Measurements from ENCODE around the gene CDH24. TPM values are rescaled to one million over a fixed set of nuclear protein-coding genes. Genes with fewer than 3 reads are reported as not detected.
A peak's percentile ranks its signal among the peaks of the same experiment; 100 is the strongest.

CDH24 gene
- total RNA-seq, 1 experiment from 2014 or later, result 5.0 TPM

GRCh38 chr14:23101986-23102625, 44.8 kb upstream of the CDH24 start:
- Mint-ChIP-seq H3K27me3 (ENCODE audit: unreplicated experiment) (peaks cover 35% of the 10 kb centered on the region), H3K36me3 (ENCODE audit: insufficient read depth, unreplicated experiment) (peaks cover 14% of the 10 kb centered on the region), H3K4me3 (ENCODE audit: low read depth, unreplicated experiment) (no peak overlapping the region), H3K9me3 (ENCODE audit: low read depth, unreplicated experiment) (no peaks in the 10 kb centered on the region), H3K27ac (ENCODE audit: unreplicated experiment) (peak overlapping the region; percentile 30), H3K4me1 (ENCODE audit: low read depth, unreplicated experiment) (no peaks in the 10 kb centered on the region)
- TF ChIP-seq, protein P1, sequence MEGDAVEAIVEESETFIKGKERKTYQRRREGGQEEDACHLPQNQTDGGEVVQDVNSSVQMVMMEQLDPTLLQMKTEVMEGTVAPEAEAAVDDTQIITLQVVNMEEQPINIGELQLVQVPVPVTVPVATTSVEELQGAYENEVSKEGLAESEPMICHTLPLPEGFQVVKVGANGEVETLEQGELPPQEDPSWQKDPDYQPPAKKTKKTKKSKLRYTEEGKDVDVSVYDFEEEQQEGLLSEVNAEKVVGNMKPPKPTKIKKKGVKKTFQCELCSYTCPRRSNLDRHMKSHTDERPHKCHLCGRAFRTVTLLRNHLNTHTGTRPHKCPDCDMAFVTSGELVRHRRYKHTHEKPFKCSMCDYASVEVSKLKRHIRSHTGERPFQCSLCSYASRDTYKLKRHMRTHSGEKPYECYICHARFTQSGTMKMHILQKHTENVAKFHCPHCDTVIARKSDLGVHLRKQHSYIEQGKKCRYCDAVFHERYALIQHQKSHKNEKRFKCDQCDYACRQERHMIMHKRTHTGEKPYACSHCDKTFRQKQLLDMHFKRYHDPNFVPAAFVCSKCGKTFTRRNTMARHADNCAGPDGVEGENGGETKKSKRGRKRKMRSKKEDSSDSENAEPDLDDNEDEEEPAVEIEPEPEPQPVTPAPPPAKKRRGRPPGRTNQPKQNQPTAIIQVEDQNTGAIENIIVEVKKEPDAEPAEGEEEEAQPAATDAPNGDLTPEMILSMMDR (IDR thresholded peaks at IDR 0.05; ENCODE audit: unreplicated experiment), result no peak
- CTCF ChIA-PET, result no interaction called here
- intact Hi-C loops (cut with micrococcal nuclease; ENCODE audit: unreplicated experiment), result no loop called here
- no peak for DNase-seq
- BruUV-seq (replicated peaks), result no TSS peak

DNA sequence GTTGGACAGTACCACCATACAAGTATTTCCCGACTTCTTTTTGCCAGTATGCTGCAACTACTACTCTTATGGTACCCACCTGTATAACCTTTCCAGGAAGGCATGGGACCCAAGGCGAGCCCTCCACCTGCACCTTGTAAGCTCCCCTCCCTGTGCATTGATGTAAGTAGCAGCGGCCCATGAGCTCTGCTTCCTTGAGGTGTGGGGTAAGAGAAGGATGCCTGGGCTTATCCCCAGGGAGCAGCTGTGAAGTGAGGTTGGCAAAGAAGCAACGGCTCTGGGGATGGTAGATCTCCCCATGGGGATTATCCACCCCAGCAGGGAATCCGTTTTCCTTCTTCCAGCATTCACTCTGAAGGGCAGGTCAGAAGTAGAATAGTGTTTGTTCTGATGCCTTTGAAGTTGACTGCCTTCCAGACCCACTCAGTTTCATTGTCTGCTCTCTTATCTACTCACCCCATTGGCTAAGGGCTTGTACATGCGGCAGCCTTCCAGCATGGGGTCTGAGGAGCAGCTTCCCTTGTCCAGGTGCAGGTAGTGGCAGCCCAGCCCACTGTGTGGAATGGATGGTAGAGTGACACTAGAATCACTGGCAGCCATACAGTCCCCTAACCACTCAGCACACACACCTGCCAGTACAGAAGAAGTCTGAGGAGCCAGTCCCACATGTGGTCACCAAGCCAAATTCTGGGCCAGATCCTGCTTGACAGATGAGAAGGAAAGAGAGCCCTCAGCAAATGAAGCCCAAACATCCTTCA, 44.1 kb upstream of the CDH24 start:
- Mint-ChIP-seq H3K27ac (ENCODE audit: unreplicated experiment) (no peak overlapping the region), H3K9me3 (ENCODE audit: low read depth, unreplicated experiment) (no peaks in the 10 kb centered on the region), H3K36me3 (ENCODE audit: insufficient read depth, unreplicated experiment) (peaks cover 14% of the 10 kb centered on the region), H3K27me3 (ENCODE audit: unreplicated experiment) (peaks cover 35% of the 10 kb centered on the region), H3K4me1 (ENCODE audit: low read depth, unreplicated experiment) (peaks cover 6% of the 10 kb centered on the region), H3K4me3 (ENCODE audit: low read depth, unreplicated experiment) (no peak overlapping the region)
- CTCF ChIA-PET, result no interaction called here
- BruUV-seq (replicated peaks), result no TSS peak
- TF ChIP-seq, protein P1 (IDR thresholded peaks at IDR 0.05; ENCODE audit: unreplicated experiment), result no peak
- DNase-seq, result no peak
- intact Hi-C loops (cut with micrococcal nuclease; ENCODE audit: unreplicated experiment), result no loop called here

- intact Hi-C loops (cut with micrococcal nuclease; ENCODE audit: unreplicated experiment), result no loop called here
- Mint-ChIP-seq H3K27me3 (ENCODE audit: unreplicated experiment) (peaks cover 21% of the 10 kb centered on the region), H3K4me3 (ENCODE audit: low read depth, unreplicated experiment) (no peak overlapping the region), H3K9me3 (ENCODE audit: low read depth, unreplicated experiment) (no peaks in the 10 kb centered on the region), H3K27ac (ENCODE audit: unreplicated experiment) (no peak overlapping the region), H3K4me1 (ENCODE audit: low read depth, unreplicated experiment) (peaks cover 9% of the 10 kb centered on the region), H3K36me3 (ENCODE audit: insufficient read depth, unreplicated experiment) (peaks cover 14% of the 10 kb centered on the region)
- TF ChIP-seq, protein P1 (IDR thresholded peaks at IDR 0.05; ENCODE audit: unreplicated experiment), result no peak
- CTCF ChIA-PET, result interaction anchor here (0.8 kb wide), 1 partner anchor 21 kb away, joined by 3 read pairs; no protein-coding TSS in a partner anchor
- BruUV-seq (replicated peaks), result no TSS peak
- DNase-seq, result no peak
Measured at GRCh38 chr14:23099212-23099861, 42.0 kb upstream of the CDH24 start.

DNA sequence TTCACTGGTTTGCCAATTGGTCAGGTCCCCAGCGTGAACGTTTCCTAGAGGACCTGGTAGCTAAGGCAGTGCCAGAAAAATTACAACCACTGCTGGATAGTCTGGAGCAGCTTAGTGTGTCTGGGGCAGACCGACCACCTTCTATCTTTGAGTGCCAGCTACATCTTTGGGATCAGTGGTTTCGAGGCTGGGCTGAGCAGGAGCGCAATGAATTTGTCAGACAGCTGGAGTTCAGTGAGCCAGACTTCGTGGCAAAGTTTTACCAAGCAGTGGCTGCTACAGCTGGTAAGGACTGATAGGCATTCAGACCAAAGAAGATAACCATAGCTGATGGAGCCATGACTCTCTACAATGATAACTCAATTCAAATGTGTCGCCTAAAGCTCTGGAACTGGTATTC, 40.5 kb upstream of the CDH24 start:
- Mint-ChIP-seq H3K4me3 (ENCODE audit: low read depth, unreplicated experiment) (no peak overlapping the region), H3K27ac (ENCODE audit: unreplicated experiment) (no peak overlapping the region), H3K36me3 (ENCODE audit: insufficient read depth, unreplicated experiment) (peaks cover 14% of the 10 kb centered on the region), H3K27me3 (ENCODE audit: unreplicated experiment) (peaks cover 6% of the 10 kb centered on the region), H3K4me1 (ENCODE audit: low read depth, unreplicated experiment) (peaks cover 9% of the 10 kb centered on the region), H3K9me3 (ENCODE audit: low read depth, unreplicated experiment) (no peaks in the 10 kb centered on the region)
- BruUV-seq (replicated peaks), result no TSS peak
- intact Hi-C loops (cut with micrococcal nuclease; ENCODE audit: unreplicated experiment), result no loop called here
- CTCF ChIA-PET, result interaction anchor here (0.7 kb wide), 1 partner anchor 124 kb away, joined by 3 read pairs; no protein-coding TSS in a partner anchor
- DNase-seq, result no peak
- TF ChIP-seq, protein P1 (IDR thresholded peaks at IDR 0.05; ENCODE audit: unreplicated experiment), result no peak
